GM12891 (cell line): ENCODE results near the gene ACER3.

ENCODE experiments used
- POLR2A ChIP-seq: IDR thresholded peaks from 2 replicates; pipeline ENCODE4 v1.6.1; 2011; ENCODE audit warnings: low read depth, low read length, control low read depth
- POLR2AphosphoS5 ChIP-seq: IDR thresholded peaks from 2 replicates; pipeline ENCODE4 v1.6.1; 2011; ENCODE audit warnings: low read depth, low read length, control low read depth
- POU2F2 ChIP-seq: IDR thresholded peaks from 2 replicates; pipeline ENCODE4 v1.6.1; 2011; ENCODE audit warnings: low read depth, mild to moderate bottlenecking, control low read depth, low read length, moderate library complexity
- SPI1 ChIP-seq: IDR thresholded peaks from 2 replicates; pipeline ENCODE4 v1.6.1; 2011; ENCODE audit warnings: low read depth, low read length, control low read depth
- TAF1 ChIP-seq: IDR thresholded peaks from 2 replicates; pipeline ENCODE4 v1.6.1; 2011; ENCODE audit warnings: low read depth, low read length, control low read depth

GRCh38 chr11:76844511-76844910, 16.2 kb upstream of the ACER3 start:
- TF ChIP-seq POLR2A (no peak), TAF1 (no peak), POLR2AphosphoS5 (no peak), POU2F2 (no peak), SPI1 (no peak)
